Forelimb muscle (tissue), 1 donor: ENCODE measurements around the gene OR4E2. TPM values are rescaled to one million over a fixed set of nuclear protein-coding genes. Genes with fewer than 3 reads are reported as not detected.
"Not testable (repeated sequence)": the region's sequence is repeated elsewhere in the genome, so short reads cannot be mapped to it uniquely, and the experiment has no call there.

Experiments used
- DNase-seq: peaks from one replicate; pipeline ENCODE4 v3.0.0-alpha.2; 2013; ENCODE audit warnings: low read depth
- polyA plus RNA-seq: library from polyadenylated mRNA; unstranded; fragments of 120-200 nt; gene quantifications from one replicate; pipeline ENCODE4 v1.2.1, GENCODE V29; 2013; ENCODE audit not compliant: insufficient read length

OR4E2 gene
- not detected for polyA plus RNA-seq

GRCh38 chr14:21653331-21653885, at the start of gene OR4E2:
Gene OR4E2, plus strand, starts transcription at chr14:21653835. Its CDS starts 11,248 bp downstream, at chr14:21665083.
- no peak for DNase-seq

- DNase-seq: no peak
Observed at GRCh38 chr14:21612324-21612723, 41.3 kb upstream of the OR4E2 start.

- DNase-seq: no peak
Observed at GRCh38 chr14:21614240-21614639, 39.4 kb upstream of the OR4E2 start.

- no peak for DNase-seq
Observed at GRCh38 chr14:21617614-21618013, 36.0 kb upstream of the OR4E2 start.

- no peak for DNase-seq
Observed at GRCh38 chr14:21626491-21627230, 27.0 kb upstream of the OR4E2 start.

- DNase-seq: not testable (repeated sequence)
Observed at GRCh38 chr14:21630503-21630902, 23.1 kb upstream of the OR4E2 start.

GRCh38 chr14:21631084-21631483, 22.6 kb upstream of the OR4E2 start:
- DNase-seq: no peak

GRCh38 chr14:21634840-21635239, 18.8 kb upstream of the OR4E2 start, which contains the start of gene OR10G2:
Gene OR10G2, minus strand, starts transcription at chr14:21634940. Its CDS starts 98 bp downstream, at chr14:21634842.
- DNase-seq: no peak

GRCh38 chr14:21642683-21643082, 11.0 kb upstream of the OR4E2 start:
- DNase-seq: no peak

GRCh38 chr14:21643407-21643806, 10.2 kb upstream of the OR4E2 start:
- DNase-seq: no peak

- no peak for DNase-seq
Observed at GRCh38 chr14:21647380-21647779, 6.3 kb upstream of the OR4E2 start.

GRCh38 chr14:21652209-21652808, 1.3 kb upstream of the OR4E2 start:
- DNase-seq: no peak

GRCh38 chr14:21654215-21654614, 580 bp downstream of the OR4E2 start:
- no peak for DNase-seq

- DNase-seq: no peak
Observed at GRCh38 chr14:21656980-21657379, 3.3 kb downstream of the OR4E2 start.

GRCh38 chr14:21668377-21668776, 14.7 kb downstream of the OR4E2 start:
- DNase-seq: no peak

GRCh38 chr14:21669284-21669683, 15.6 kb downstream of the OR4E2 start:
- DNase-seq: no peak

- no peak for DNase-seq
Observed at GRCh38 chr14:21671371-21671770, 17.7 kb downstream of the OR4E2 start.

- no peak for DNase-seq
Observed at GRCh38 chr14:21672116-21672515, 18.5 kb downstream of the OR4E2 start.

GRCh38 chr14:21673718-21674117, 20.1 kb downstream of the OR4E2 start, which contains the start of gene OR4E1:
Gene OR4E1, minus strand, starts transcription at chr14:21673818. Its CDS starts 2,883 bp downstream, at chr14:21670935.
- DNase-seq: no peak

GRCh38 chr14:21675566-21675965, 21.9 kb downstream of the OR4E2 start:
- no peak for DNase-seq

- no peak for DNase-seq
Observed at GRCh38 chr14:21680072-21680471, 26.4 kb downstream of the OR4E2 start.

- no peak for DNase-seq
Observed at GRCh38 chr14:21686468-21686867, 32.8 kb downstream of the OR4E2 start.

GRCh38 chr14:21694425-21694824, 40.8 kb downstream of the OR4E2 start:
- no peak for DNase-seq
